ENCODE results near the gene FAM216B. TPM values are rescaled to one million over a fixed set of nuclear protein-coding genes. Genes with fewer than 3 reads are reported as not detected.
"Not testable (repeated sequence)": the region's sequence is repeated elsewhere in the genome, so short reads cannot be mapped to it uniquely, and the experiment has no call there.

Gene FAM216B
- total RNA-seq, 4 donors from 2014 or later = 0.83 TPM; not detected in 3

GRCh38 chr13:42762251-42762650 is 19.1 kb upstream of the FAM216B start:
- H3K27ac ChIP-seq = no peak overlapping the region
- no peaks in the 10 kb centered on the region for H3K36me3 ChIP-seq
- DNase-seq = no peak
- no peaks in the 10 kb centered on the region for H3K27me3 ChIP-seq
- H3K4me1 ChIP-seq = no peaks in the 10 kb centered on the region
- no peaks in the 10 kb centered on the region for H3K9me3 ChIP-seq
- H3K4me3 ChIP-seq = no peak overlapping the region
- TF ChIP-seq POLR2A (IDR thresholded peaks at IDR 0.05) (no peak), CTCF (IDR thresholded peaks at IDR 0.05) (no peak)

GRCh38 chr13:42762917-42763316 is 18.5 kb upstream of the FAM216B start:
- Histone ChIP-seq H3K4me1 (no peaks in the 10 kb centered on the region), H3K36me3 (no peaks in the 10 kb centered on the region), H3K9me3 (no peaks in the 10 kb centered on the region), H3K4me3 (no peak overlapping the region), H3K27me3 (no peaks in the 10 kb centered on the region), H3K27ac (no peak overlapping the region)
- TF ChIP-seq POLR2A (IDR thresholded peaks at IDR 0.05) (no peak), CTCF (IDR thresholded peaks at IDR 0.05) (no peak)
- DNase-seq = no peak

GRCh38 chr13:42766016-42766415 is 15.4 kb upstream of the FAM216B start:
- H3K27me3 ChIP-seq = no peaks in the 10 kb centered on the region
- no peak overlapping the region for H3K27ac ChIP-seq
- no peaks in the 10 kb centered on the region for H3K4me1 ChIP-seq
- no peak for DNase-seq
- H3K9me3 ChIP-seq = no peaks in the 10 kb centered on the region
- H3K36me3 ChIP-seq = no peaks in the 10 kb centered on the region
- H3K4me3 ChIP-seq = no peak overlapping the region
- TF ChIP-seq POLR2A (IDR thresholded peaks at IDR 0.05) (no peak), CTCF (IDR thresholded peaks at IDR 0.05) (no peak)

GRCh38 chr13:42769650-42770049 is 11.7 kb upstream of the FAM216B start:
- Histone ChIP-seq H3K27ac (no peak overlapping the region), H3K9me3 (peaks cover 0 to 2% (median 0%) of the 10 kb centered on the region in 4 donors), H3K4me1 (no peaks in the 10 kb centered on the region), H3K4me3 (no peak overlapping the region), H3K27me3 (no peaks in the 10 kb centered on the region), H3K36me3 (no peaks in the 10 kb centered on the region)
- DNase-seq = no peak
- TF ChIP-seq POLR2A (IDR thresholded peaks at IDR 0.05) (no peak), CTCF (IDR thresholded peaks at IDR 0.05) (no peak)

- H3K27ac ChIP-seq, H3K36me3 ChIP-seq, H3K27me3 ChIP-seq, H3K9me3 ChIP-seq, H3K4me3 ChIP-seq, H3K4me1 ChIP-seq, DNase-seq: not testable (repeated sequence)
Measured at GRCh38 chr13:42776558-42776957, 4.8 kb upstream of the FAM216B start.

- Histone ChIP-seq H3K4me3 (no peak overlapping the region), H3K9me3 (no peaks in the 10 kb centered on the region), H3K4me1 (no peaks in the 10 kb centered on the region), H3K27ac (no peak overlapping the region), H3K36me3 (no peaks in the 10 kb centered on the region), H3K27me3 (no peaks in the 10 kb centered on the region)
- no peak for TF ChIP-seq POLR2A (IDR thresholded peaks at IDR 0.05)
- no peak for TF ChIP-seq CTCF (IDR thresholded peaks at IDR 0.05)
- no peak for DNase-seq
Measured at GRCh38 chr13:42777467-42777866, 3.9 kb upstream of the FAM216B start.

All from Peyer's patch (tissue), 4 donors.